ENCODE measurements around the gene CCDC127. TPM values are rescaled to one million over a fixed set of nuclear protein-coding genes. Genes with fewer than 3 reads are reported as not detected.

The CCDC127 gene
- total and polyA plus RNA-seq, 2 of the 13 experiments (the other 11 are each of a cell fraction or from before 2014, with no cell fraction given), result 2.9 to 4.3 TPM

- WGBS (ENCODE audit: low lambda C conversion rate), result 32% methylated on average over 11 of the region's 18 CpGs
- no peaks in the 10 kb centered on the region for H3K4me1 ChIP-seq (ENCODE audit: insufficient read depth, low read length)
- H3K9ac ChIP-seq (ENCODE audit: insufficient read depth, low read depth, low read length), result no peak overlapping the region
- no peak overlapping the region for H3K4me3 ChIP-seq (replicated peaks in 1 of 3; ENCODE audit: insufficient read depth in 1 of 3, low read depth in 2 of 3, low read length in 3 of 3)
- H4K20me1 ChIP-seq (ENCODE audit: insufficient read depth, low read length), result no peaks in the 10 kb centered on the region
- no peak overlapping the region for H2AFZ ChIP-seq (ENCODE audit: low read length)
- ChIA-PET CTCF (ENCODE audit: low intra/inter-chr PET ratio, low total read pairs) (no interaction called here), POLR2A (no interaction called here)
- intact Hi-C loops (cut with micrococcal nuclease; ENCODE audit: unreplicated experiment), result no loop called here
- DNase-seq (ENCODE audit: low spot score) (no peak), FAIRE-seq (no peak), ATAC-seq (no peak)
- no TSS peak for BruUV-seq (replicated peaks)
- TF ChIP-seq ZNF317 (CRISPR knock-in tag; IDR thresholded peaks at IDR 0.05), result no peak
- TF ChIP-seq XBP1 (CRISPR knock-in tag; IDR thresholded peaks at IDR 0.05), result no peak
- no peak for TF ChIP-seq ATRX (CRISPR knock-in tag; IDR thresholded peaks at IDR 0.05; ENCODE audit: borderline replicate concordance)
- TF ChIP-seq SIN3A (IDR thresholded peaks at IDR 0.05; ENCODE audit: borderline replicate concordance, low read depth, low read length), result no peak
- TF ChIP-seq MLLT10 (CRISPR knock-in tag; IDR thresholded peaks at IDR 0.05), result no peak
- no peak for TF ChIP-seq MXD1 (CRISPR knock-in tag; IDR thresholded peaks at IDR 0.05)
- TF ChIP-seq ZFP91 (CRISPR knock-in tag; IDR thresholded peaks at IDR 0.05; ENCODE audit: borderline replicate concordance), result no peak
- TF ChIP-seq POGZ (CRISPR knock-in tag; IDR thresholded peaks at IDR 0.05), result no peak
- no peak for TF ChIP-seq BCL6 (CRISPR knock-in tag; IDR thresholded peaks at IDR 0.05)
- no peak for TF ChIP-seq ARID2 (CRISPR knock-in tag; IDR thresholded peaks at IDR 0.05; ENCODE audit: borderline replicate concordance)
- no peak for TF ChIP-seq ZFP41 (CRISPR knock-in tag; IDR thresholded peaks at IDR 0.05; ENCODE audit: borderline replicate concordance)
- no peak for TF ChIP-seq TBX2 (CRISPR knock-in tag; IDR thresholded peaks at IDR 0.05; ENCODE audit: borderline replicate concordance)
- TF ChIP-seq MIER3 (CRISPR knock-in tag; IDR thresholded peaks at IDR 0.05; ENCODE audit: borderline replicate concordance), result no peak
- TF ChIP-seq ZNF292 (CRISPR knock-in tag; IDR thresholded peaks at IDR 0.05; ENCODE audit: borderline replicate concordance, low read depth), result no peak
- no peak for TF ChIP-seq RNF2 (conservative IDR thresholded peaks at IDR 0.05; ENCODE audit: low read depth)
- TF ChIP-seq NR3C1 (CRISPR knock-in tag; IDR thresholded peaks at IDR 0.05), result no peak
- no peak for TF ChIP-seq POLR2AphosphoS2 (IDR thresholded peaks at IDR 0.05; ENCODE audit: low read depth, low read length)
- TF ChIP-seq ZNF468 (CRISPR knock-in tag; IDR thresholded peaks at IDR 0.05), result no peak
- no peaks in the 10 kb centered on the region for H3K79me2 ChIP-seq (ENCODE audit: insufficient read depth, low read length)
- H3K36me3 ChIP-seq (replicated peaks in 1 of 2; ENCODE audit: control insufficient read depth in 1 of 2, insufficient read depth in 2 of 2, low read length in 2 of 2), result no peaks in the 10 kb centered on the region
- H3K27me3 ChIP-seq (ENCODE audit: control insufficient read depth in 1 of 2, insufficient read depth in 2 of 2, low read length in 2 of 2), result peaks cover 6 to 58% of the 10 kb centered on the region in 2 experiments; a peak in 4 of 5 replicates
- in situ Hi-C loops (cut with HindIII; ENCODE audit: extremely low pct_ligation_motif_present, low pct_unique_long_range_greater_than_20kb), result no loop called here
- H3K27ac ChIP-seq (ENCODE audit: extremely low read length, insufficient read depth, low read length), result no peak overlapping the region
- H3K9me3 ChIP-seq (ENCODE audit: low read length), result no peaks in the 10 kb centered on the region
- H3K4me2 ChIP-seq (ENCODE audit: low read depth, low read length), result no peak overlapping the region
Observed at GRCh38 chr5:154826-155225, 63.1 kb downstream of the CCDC127 start.

All from HepG2 (cell line).